HepG2 (cell line): ENCODE results near the gene PSKH1. TPM values are rescaled to one million over a fixed set of nuclear protein-coding genes. Genes with fewer than 3 reads are reported as not detected.

ENCODE experiments used
- AGO2 ChIP-seq: fragments of 200-400 bp; formaldehyde crosslinking; optimal IDR thresholded peaks from 2 replicates; pipeline ENCODE3; 2017; ENCODE audit warnings: mild to moderate bottlenecking, low read depth, low read length, moderate library complexity
- ELF4 ChIP-seq: sonication (generic); formaldehyde crosslinking; IDR thresholded peaks from 2 replicates; pipeline ENCODE4 v1.5.0; 2020; ENCODE audit warnings: missing genetic modification reagents, mild to moderate bottlenecking, moderate library complexity, borderline replicate concordance
- FOXC1 ChIP-seq: sonication (generic); formaldehyde crosslinking; IDR thresholded peaks from 2 replicates; pipeline ENCODE4 v1.8.0; 2022; ENCODE audit warnings: mild to moderate bottlenecking, missing genetic modification reagents, borderline replicate concordance
- FOXJ3 ChIP-seq: sonication (generic); formaldehyde crosslinking; IDR thresholded peaks from 2 replicates; pipeline ENCODE4 v1.4.0; 2020; ENCODE audit warnings: missing genetic modification reagents, mild to moderate bottlenecking, borderline replicate concordance
- FOXO1 ChIP-seq: sonication (generic); formaldehyde crosslinking; IDR thresholded peaks from 2 replicates; pipeline ENCODE4 v1.4.0; 2020; ENCODE audit warnings: missing genetic modification reagents
- HBP1 ChIP-seq: IDR thresholded peaks from 2 replicates; pipeline ENCODE4 v1.6.1; 2016; ENCODE audit warnings: low read depth, control low read depth
- KAT2B ChIP-seq: fragments of 150-350 bp; IDR thresholded peaks from 2 replicates; pipeline ENCODE4 v1.6.1; 2014; ENCODE audit warnings: low read depth, low read length, borderline replicate concordance
- KLF6 ChIP-seq: IDR thresholded peaks from 2 replicates; pipeline ENCODE4 v1.8.0; 2016; ENCODE audit warnings: missing biosample characterization, missing genetic modification reagents
- MEIS1 ChIP-seq: sonication (generic); formaldehyde crosslinking; IDR thresholded peaks from 2 replicates; pipeline ENCODE4 v1.9.0; 2021; ENCODE audit warnings: mild to moderate bottlenecking, missing genetic modification reagents, moderate library complexity, borderline replicate concordance
- NPAS2 ChIP-seq: sonication (generic); formaldehyde crosslinking; IDR thresholded peaks from 2 replicates; pipeline ENCODE4 v1.8.0; 2022; ENCODE audit warnings: mild to moderate bottlenecking, missing genetic modification reagents, borderline replicate concordance
- PHB2 ChIP-seq: fragments of 450-650 bp; IDR thresholded peaks from 2 replicates; pipeline ENCODE4 v1.6.1; 2018; ENCODE audit not compliant: partially characterized antibody
- SP4 ChIP-seq: sonication (generic); formaldehyde crosslinking; IDR thresholded peaks from 2 replicates; pipeline ENCODE4 v1.8.1; 2023; ENCODE audit warnings: mild to moderate bottlenecking, missing genetic modification reagents
- THAP9 ChIP-seq: sonication (generic); formaldehyde crosslinking; IDR thresholded peaks from 2 replicates; pipeline ENCODE4; 2020; ENCODE audit warnings: missing genetic modification reagents, mild to moderate bottlenecking, borderline replicate concordance
- ZBTB4 ChIP-seq: sonication (generic); formaldehyde crosslinking; IDR thresholded peaks from 2 replicates; pipeline ENCODE4 v1.4.0; 2020; ENCODE audit warnings: missing genetic modification reagents, mild to moderate bottlenecking, borderline replicate concordance
- ZBTB8A ChIP-seq: sonication (generic); formaldehyde crosslinking; IDR thresholded peaks from 2 replicates; pipeline ENCODE4 v1.4.0; 2020; ENCODE audit warnings: mild to moderate bottlenecking, low read depth, missing genetic modification reagents, borderline replicate concordance
- ZFY ChIP-seq: sonication (generic); formaldehyde crosslinking; IDR thresholded peaks from 2 replicates; pipeline ENCODE4 v1.4.0; 2020; ENCODE audit warnings: missing genetic modification reagents
- ZNF430 ChIP-seq: sonication (generic); formaldehyde crosslinking; IDR thresholded peaks from 2 replicates; pipeline ENCODE4 v1.9.0; 2021; ENCODE audit warnings: mild to moderate bottlenecking, missing genetic modification reagents
- ZNF44 ChIP-seq: sonication (generic); formaldehyde crosslinking; IDR thresholded peaks from 2 replicates; pipeline ENCODE4 v1.5.1; 2020; ENCODE audit warnings: mild to moderate bottlenecking, missing genetic modification reagents
- ZNF670 ChIP-seq: sonication (generic); formaldehyde crosslinking; IDR thresholded peaks from 2 replicates; pipeline ENCODE4 v1.8.0; 2022; ENCODE audit warnings: mild to moderate bottlenecking, missing genetic modification reagents, borderline replicate concordance
- ZNF746 ChIP-seq: sonication (generic); formaldehyde crosslinking; IDR thresholded peaks from 2 replicates; pipeline ENCODE4 v1.8.0; 2022; ENCODE audit warnings: mild to moderate bottlenecking, missing genetic modification reagents
- polyA plus RNA-seq, 8 experiments: library from polyadenylated mRNA; depleted of rRNA in 3 of 8; stranded (reverse) in 7 of 8; unstranded in 1 of 8; fragments of >200 nt; fragmentation: Illumina TruSeq in 4 of 8; extraction: Trizol in 4 of 8; gene quantifications; 2 replicates each; pipeline versions ENCODE4 v1.2.1 to v1.2.3, GENCODE V29; 2011 to 2016; ENCODE audit warnings: low read depth in 4 of 8, missing spikeins in 1 of 8, mixed read lengths in 1 of 8; ENCODE audit not compliant: insufficient read depth in 1 of 8
- total RNA-seq, 5 experiments: library from RNA; depleted of rRNA; stranded (reverse); fragments of >200 nt; fragmentation: Illumina TruSeq; extraction: Trizol; gene quantifications; 2 replicates each; pipeline ENCODE4 v1.2.3, GENCODE V29; 2016; ENCODE audit warnings: low read depth in 1 of 5

PSKH1 gene
- total and polyA plus RNA-seq, 2 of the 13 experiments (the other 11 are each of a cell fraction or from before 2014, with no cell fraction given): 8.4 to 19.1 TPM

GRCh38 chr16:67857547-67858233 is 35.4 kb upstream of the PSKH1 start (continued):
- no peak for TF ChIP-seq ZBTB4 (CRISPR knock-in tag)
- TF ChIP-seq ZNF746 (CRISPR knock-in tag): peak; percentile 27; the same call in 1 of the 2 replicates
- TF ChIP-seq HBP1 (CRISPR knock-in tag): no peak
- TF ChIP-seq SP4 (CRISPR knock-in tag): 0 out of 2 replicates have a peak, but pooled peaks have one; percentile 10
- TF ChIP-seq ZNF44 (CRISPR knock-in tag): peak; percentile 55; the same call in 1 of the 2 replicates
- 0 out of 2 replicates have a peak, but pooled peaks have one; percentile 6 for TF ChIP-seq THAP9 (CRISPR knock-in tag)
- TF ChIP-seq KLF6 (CRISPR knock-in tag): 0 out of 2 replicates have a peak, but pooled peaks have one; percentile 65
- TF ChIP-seq ZNF430: no peak
- TF ChIP-seq ZNF670 (CRISPR knock-in tag): no peak
- TF ChIP-seq ELF4 (CRISPR knock-in tag): no peak
- TF ChIP-seq NPAS2 (CRISPR knock-in tag): no peak
- peak; percentile 71; the same call in 1 of the 2 replicates for TF ChIP-seq FOXJ3 (CRISPR knock-in tag)
- 0 out of 2 replicates have a peak, but pooled peaks have one; percentile 2 for TF ChIP-seq MEIS1 (CRISPR knock-in tag)
- no peak for TF ChIP-seq FOXC1 (CRISPR knock-in tag)
- TF ChIP-seq ZBTB8A (CRISPR knock-in tag): no peak
- TF ChIP-seq KAT2B: no peak
- peak; percentile 82 for TF ChIP-seq FOXO1 (CRISPR knock-in tag)
- TF ChIP-seq AGO2: no peak
- no peak for TF ChIP-seq PHB2
- 0 out of 2 replicates have a peak, but pooled peaks have one; percentile 25 for TF ChIP-seq ZFY (CRISPR knock-in tag)
